GM12892 (cell line): ENCODE data around the gene CLNS1A.

Experiments
- POLR2A ChIP-seq: IDR thresholded peaks from 2 replicates; pipeline ENCODE4 v1.6.1; 2011; ENCODE audit warnings: low read depth, low read length, control low read depth
- POLR2AphosphoS5 ChIP-seq: IDR thresholded peaks from 2 replicates; pipeline ENCODE4 v1.6.1; 2011; ENCODE audit warnings: low read depth, low read length, control low read depth
- TAF1 ChIP-seq: IDR thresholded peaks from 2 replicates; pipeline ENCODE4 v1.6.1; 2011; ENCODE audit warnings: low read depth, mild to moderate bottlenecking, control low read depth, low read length, borderline replicate concordance

- TF ChIP-seq POLR2A = no peak
- no peak for TF ChIP-seq POLR2AphosphoS5
- no peak for TF ChIP-seq TAF1
Measured at GRCh38 chr11:77661670-77662069, 24.1 kb upstream of the CLNS1A start.
